ENCODE measurements around the gene GYS1. TPM values are rescaled to one million over a fixed set of nuclear protein-coding genes. Genes with fewer than 3 reads are reported as not detected.
A peak's percentile ranks its signal among the peaks of the same experiment; 100 is the strongest.

Gene GYS1
- total RNA-seq (2021; fragmentation: NEBNext Ultra II Directional; extraction: Animal tissue kit (Norgen Biotek cat#: 25700)) (37.8 and 38.7 TPM in 2 replicates), polyA plus RNA-seq (2011; rRNA removed) (30.0 and 41.9 TPM in 2 replicates), polyA minus RNA-seq (2011; rRNA and poly(A)+ RNA removed) (43.2 and 45.0 TPM in 2 replicates)
- polyA plus RNA-seq (2011; cell fraction: cytosol; rRNA removed): 25.6 TPM
- 52.0 TPM for polyA plus RNA-seq (2011; cell fraction: nucleus; rRNA removed)
- polyA plus RNA-seq (2012, experiment 1 of 2): 31.3 to 34.4 TPM (median 34.1 TPM) in 4 replicates
- polyA plus RNA-seq (2012, experiment 2 of 2): 33.2 TPM
- 23.7 TPM for polyA plus RNA-seq (2013, experiment 1 of 2)
- polyA plus RNA-seq (2013, experiment 2 of 2): 22.3 TPM
- 25.8 TPM for polyA minus RNA-seq (2011; cell fraction: cytosol; rRNA and poly(A)+ RNA removed)
- 19.8 TPM for polyA minus RNA-seq (2011; cell fraction: nucleus; rRNA and poly(A)+ RNA removed)
- long read RNA-seq, experiment 1, transcript GYS1-202 (16 exons, 3,574 nt): major isoform, 6 of 26 reads
- long read RNA-seq, experiment 1, partial matches to known transcripts: 9 of 26 reads
- long read RNA-seq, experiment 1, other reads (novel, unspliced or antisense): 11 of 26 reads
- long read RNA-seq, experiment 2, transcript GYS1-202 (16 exons, 3,574 nt): major isoform, 5 of 8 reads
- long read RNA-seq, experiment 2, partial matches to known transcripts: 3 of 8 reads
- long read RNA-seq, experiment 2, other reads (novel, unspliced or antisense): 0 of 8 reads

GRCh38 chr19:48993175-48994034, at the start of gene GYS1, which contains the start of gene RUVBL2:
TSS of gene GYS1 (minus strand) at chr19:48993309. CDS start at chr19:48993112, 197 bp downstream.
TSS of gene RUVBL2 (plus strand) at chr19:48993887. CDS start at chr19:48993912, 25 bp downstream.
- Histone ChIP-seq H2BK15ac (ENCODE audit: low read length) (no peak within 1 kb of the TSS), H3K56ac (replicated peaks; ENCODE audit: insufficient read length, low read depth, low read length) (peak within 1 kb of the TSS; percentile 90), H4K20me1 (replicated peaks in 1 of 2; ENCODE audit: control insufficient read depth in 1 of 2, insufficient read depth in 2 of 2, low read length in 2 of 2) (peaks cover 0 to 11% of the 10 kb centered on the region in 2 experiments), H2AFZ (ENCODE audit: low read length) (no peak within 1 kb of the TSS), H3K23me2 (ENCODE audit: low read depth, low read length) (peaks cover 8% of the 10 kb centered on the region; the same call in 1 of the 2 replicates), H3K27ac (ENCODE audit: low read depth, low read length) (peak within 1 kb of the TSS; percentile 63), H3K18ac (ENCODE audit: extremely low read depth, low read length) (peak within 1 kb of the TSS; percentile 89; the same call in 1 of the 2 replicates), H4K8ac (ENCODE audit: extremely low read depth, insufficient read depth, low read length) (peak within 1 kb of the TSS; percentile 84), H2BK5ac (ENCODE audit: low read depth, low read length) (peak within 1 kb of the TSS; percentile 89; the same call in 1 of the 2 replicates), H3K4me3 (ENCODE audit: extremely low read depth in 1 of 4, insufficient read depth in 2 of 4, low read depth in 3 of 4, low read length in 4 of 4) (peak within 1 kb of the TSS; percentile 74 to 97 (median 92)), H4K91ac (replicated peaks; ENCODE audit: insufficient read length, low read length) (peak within 1 kb of the TSS; percentile 58), H2BK12ac (ENCODE audit: low read depth, low read length) (0 out of 2 replicates have a peak within 1 kb of the TSS, but pooled peaks have one; percentile 4), H3K9me3 (ENCODE audit: insufficient read depth in 2 of 2, low read depth in 1 of 2, low read length in 1 of 2) (no peaks in the 10 kb centered on the region), H3K9ac (replicated peaks in 1 of 4; ENCODE audit: extremely low read depth in 1 of 4, low read depth in 3 of 4, low read length in 3 of 4) (peak within 1 kb of the TSS; percentile 73 to 90 (median 82)), H3K4me2 (ENCODE audit: insufficient read depth in 1 of 2, low read depth in 2 of 2, low read length in 2 of 2) (peak within 1 kb of the TSS; percentile 91 to 97), H3K4me1 (replicated peaks in 1 of 4; ENCODE audit: control insufficient read depth in 3 of 4, insufficient read depth in 4 of 4, low read length in 3 of 4) (peaks cover 0 to 3% (median 0%) of the 10 kb centered on the region in 4 experiments; a peak in 2 of 7 replicates), H3K14ac (ENCODE audit: insufficient read length) (no peak within 1 kb of the TSS), H2AK5ac (ENCODE audit: low read depth, low read length) (no peak within 1 kb of the TSS), H3K79me1 (ENCODE audit: low read depth, low read length) (peaks cover 15% of the 10 kb centered on the region), H3K79me2 (ENCODE audit: control insufficient read depth in 1 of 2, insufficient read depth in 2 of 2, low read length in 2 of 2) (peaks cover 11 to 33% of the 10 kb centered on the region in 2 experiments; a peak in 3 of 4 replicates), H3K36me3 (ENCODE audit: control insufficient read depth in 2 of 4, insufficient read depth in 4 of 4, low read length in 3 of 4) (peaks cover 0 to 8% (median 2%) of the 10 kb centered on the region in 4 experiments; a peak in 4 of 8 replicates), H2BK120ac (replicated peaks; ENCODE audit: low read depth, low read length) (no peak within 1 kb of the TSS), H3K27me3 (replicated peaks in 1 of 4; ENCODE audit: control insufficient read depth in 3 of 4, extremely low read depth in 1 of 4, insufficient read depth in 3 of 4, low read length in 3 of 4) (no peaks in the 10 kb centered on the region), H3K4ac (replicated peaks; ENCODE audit: insufficient read length, low read depth, low read length) (peak within 1 kb of the TSS; percentile 44), H4K5ac (ENCODE audit: insufficient read length, low read depth, low read length) (peak within 1 kb of the TSS; percentile 98), H2BK20ac (ENCODE audit: low read length) (no peak within 1 kb of the TSS), H3K23ac (ENCODE audit: insufficient read length) (no peak within 1 kb of the TSS)
- ChIA-PET CTCF (ENCODE audit: partially characterized antibody) (interaction anchor here (0.5 to 2.6 kb wide), 34 partner anchors 12 to 373 kb away, joined by 3 to 19 read pairs (median 4); partner anchors contain the start of gene NUCB1), POLR2A (ENCODE audit: partially characterized antibody) (interaction anchor here (0.5 to 4.4 kb wide), 17 partner anchors 10 to 120 kb away, joined by 3 to 37 read pairs (median 3); partner anchors contain the start of genes CGB2, FTL and PPP1R15A)
- peak; percentile 89 for FAIRE-seq
- WGBS, 2 experiments (ENCODE audit: extremely low coverage in 1 of 2, insufficient coverage in 1 of 2, insufficient read length in 1 of 2, insufficient replicate concordance in 2 of 2, low coverage in 1 of 2, low lambda C conversion rate in 2 of 2, missing lambda C conversion rate in 1 of 2): 1% methylated on average over 39 of the region's 56 CpGs; no CpG with 5 or more reads in 1 of the 2 experiments
- DNase-seq (ENCODE audit: low read depth in 1 of 2, low spot score in 2 of 2): peak; percentile 97 to 99
- TF ChIP-seq, protein P1, sequence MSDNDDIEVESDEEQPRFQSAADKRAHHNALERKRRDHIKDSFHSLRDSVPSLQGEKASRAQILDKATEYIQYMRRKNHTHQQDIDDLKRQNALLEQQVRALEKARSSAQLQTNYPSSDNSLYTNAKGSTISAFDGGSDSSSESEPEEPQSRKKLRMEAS (IDR thresholded peaks at IDR 0.05): peak; percentile 24; the same call in 1 of the 2 replicates
- TF ChIP-seq SIRT6 (IDR thresholded peaks at IDR 0.05; ENCODE audit: low read length): no peak
- TF ChIP-seq CTBP2 (IDR thresholded peaks at IDR 0.05; ENCODE audit: borderline replicate concordance, insufficient read depth, insufficient read length, low read length): no peak
- TF ChIP-seq TAF7 (optimal IDR thresholded peaks at IDR 0.05; ENCODE audit: borderline replicate concordance, low read depth, low read length): peak; percentile 68
- peak; percentile 70; the same call in 1 of the 2 replicates for TF ChIP-seq CHD2 (IDR thresholded peaks at IDR 0.05; ENCODE audit: low read length)
- TF ChIP-seq, protein P2, sequence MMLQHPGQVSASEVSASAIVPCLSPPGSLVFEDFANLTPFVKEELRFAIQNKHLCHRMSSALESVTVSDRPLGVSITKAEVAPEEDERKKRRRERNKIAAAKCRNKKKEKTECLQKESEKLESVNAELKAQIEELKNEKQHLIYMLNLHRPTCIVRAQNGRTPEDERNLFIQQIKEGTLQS (IDR thresholded peaks at IDR 0.05; ENCODE audit: insufficient read depth, low read depth, low read length): no peak

All from H1 (cell line).